ENCODE measurements around the gene SEZ6L.

SEZ6L gene

DNA sequence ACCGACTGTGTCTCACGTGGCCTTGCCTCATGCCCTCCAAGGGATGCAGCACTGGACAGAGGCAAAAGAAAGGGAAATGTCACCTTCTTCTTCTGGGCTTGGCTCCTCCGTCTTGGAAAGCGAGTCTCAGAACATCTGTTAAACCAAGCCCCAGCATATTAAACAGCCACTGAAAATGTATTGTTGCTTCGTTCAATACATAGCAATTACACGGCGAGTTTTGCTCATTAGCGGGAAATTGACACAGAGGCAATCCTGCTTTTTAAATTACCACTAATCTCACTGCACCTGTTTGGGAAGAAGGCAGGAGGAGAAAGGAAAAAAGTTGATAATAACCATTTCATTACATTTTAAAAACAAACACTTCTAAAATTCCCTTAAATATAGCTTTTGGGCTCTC, 72.1 kb downstream of the SEZ6L start:
- no peak for DNase-seq (ENCODE audit: low read depth, low spot score)

DNA sequence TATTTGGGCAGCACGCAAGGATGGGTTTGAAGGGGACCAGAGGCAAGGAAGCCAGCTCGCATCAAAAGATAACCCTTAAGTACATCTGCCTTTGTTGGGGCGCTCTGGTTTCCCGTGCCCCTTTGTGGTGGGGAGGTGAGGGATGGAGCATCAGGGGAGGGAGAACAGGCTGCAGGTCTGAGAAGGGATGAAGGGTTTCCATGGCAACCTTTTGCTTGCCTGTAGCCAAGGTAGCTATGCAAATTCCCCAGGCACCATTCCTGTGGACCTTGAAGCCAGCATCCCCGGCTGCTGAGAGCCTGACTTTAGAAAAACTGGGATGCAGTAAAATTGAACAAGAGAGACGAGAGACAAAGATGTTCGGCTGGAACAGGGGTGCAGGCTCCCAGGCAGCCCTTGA, 75.7 kb downstream of the SEZ6L start:
- DNase-seq (ENCODE audit: low read depth, low spot score), result no peak

DNA sequence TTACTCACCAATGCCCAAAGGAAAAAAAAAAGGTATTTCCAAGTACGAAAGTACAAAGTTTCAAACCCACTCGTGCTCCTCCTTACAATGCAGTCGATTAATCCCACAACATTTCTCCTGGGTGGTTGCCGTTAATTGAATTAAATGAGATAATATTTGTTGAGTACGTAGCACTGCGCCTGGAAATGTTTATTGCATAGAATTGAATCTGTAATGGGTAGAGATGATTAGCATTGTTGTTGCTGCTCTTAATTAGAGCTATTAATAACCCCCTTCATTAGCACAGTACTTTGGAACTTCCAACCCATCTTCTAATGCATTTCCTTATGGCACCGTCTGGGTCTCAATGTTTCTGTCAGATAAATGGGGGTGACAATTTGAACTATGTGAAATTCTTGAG, 77.3 kb downstream of the SEZ6L start:
- no peak for DNase-seq (ENCODE audit: low read depth, low spot score)

DNA sequence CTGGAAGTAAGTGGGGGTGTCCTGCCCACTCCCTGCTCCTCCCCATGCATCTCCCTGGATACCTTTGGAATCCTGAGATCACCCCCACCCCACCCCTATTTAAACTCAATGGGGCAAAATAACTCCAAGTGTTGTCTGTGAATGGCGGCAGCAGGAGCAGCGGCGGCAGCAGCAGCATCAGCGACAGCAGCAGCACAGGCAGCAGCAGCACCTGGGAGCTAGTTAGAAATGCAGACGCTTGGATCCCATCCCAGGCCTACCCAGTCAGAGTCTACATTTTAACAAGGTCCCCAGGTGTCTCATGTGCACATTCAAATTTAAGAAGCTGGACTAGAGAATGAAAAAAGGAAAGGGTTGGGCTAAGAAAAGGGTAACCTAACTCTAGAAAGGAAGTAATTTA, 82.6 kb downstream of the SEZ6L start:
- DNase-seq (ENCODE audit: low read depth, low spot score), result no peak

DNA sequence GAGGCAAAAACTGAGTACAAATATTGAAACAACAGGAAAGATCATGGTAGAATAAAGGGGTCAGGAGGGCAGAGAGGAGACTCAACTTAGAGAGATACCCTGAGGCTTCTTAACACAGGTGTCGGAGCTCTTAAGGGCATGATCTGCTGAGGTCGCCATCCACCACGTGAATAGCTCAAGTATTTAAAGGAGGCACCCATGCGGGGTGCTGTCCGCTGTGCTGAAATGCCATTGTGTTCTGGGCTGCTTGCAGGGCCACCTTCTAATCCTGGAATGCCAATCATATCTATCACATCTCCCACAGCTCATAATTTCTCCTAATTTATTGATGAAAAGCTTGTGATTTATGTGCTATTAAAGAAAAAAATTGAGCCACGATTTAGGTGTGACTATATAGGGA, 90.2 kb downstream of the SEZ6L start:
- no peak for DNase-seq (ENCODE audit: low read depth, low spot score)

DNA sequence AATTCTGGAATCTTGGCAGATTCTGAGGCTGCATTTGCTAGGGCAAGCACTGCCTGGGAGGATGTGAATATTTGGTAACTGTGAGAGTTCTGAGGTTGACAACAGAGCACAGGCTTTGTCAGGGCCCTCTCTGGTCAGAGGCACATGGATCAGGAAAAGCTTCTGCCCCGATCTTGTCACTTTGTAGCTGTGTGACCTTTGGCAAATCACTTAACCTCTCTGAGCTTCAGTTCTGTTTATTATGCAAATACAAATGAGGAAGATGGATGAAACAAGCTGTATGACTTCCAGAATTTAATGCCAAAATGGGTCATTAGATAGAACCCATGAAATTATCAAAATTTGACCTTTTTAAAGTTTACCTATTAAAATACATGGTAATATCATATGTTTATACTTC, 94.9 kb downstream of the SEZ6L start:
- DNase-seq (ENCODE audit: low read depth, low spot score), result no peak

DNA sequence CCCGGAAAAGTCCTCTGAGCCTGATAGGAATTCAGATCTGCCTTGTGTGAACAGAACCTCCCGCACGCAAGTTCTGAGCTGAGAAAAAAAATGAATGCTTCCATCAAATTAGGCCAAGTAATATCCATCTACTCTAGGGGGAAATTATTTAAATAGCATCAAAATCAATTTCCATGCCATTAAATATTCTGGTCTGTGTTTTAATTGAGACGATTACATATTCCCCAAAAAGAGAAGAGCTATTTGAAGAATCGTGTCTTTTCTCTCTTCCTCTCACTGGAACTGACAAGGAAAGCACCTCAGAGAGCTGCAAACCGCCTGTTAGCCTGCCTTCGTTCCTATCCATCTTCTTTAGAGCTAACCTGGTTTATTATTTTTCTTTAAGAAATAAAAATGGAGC, 96.0 kb downstream of the SEZ6L start:
- no peak for DNase-seq (ENCODE audit: low read depth, low spot score)

DNA sequence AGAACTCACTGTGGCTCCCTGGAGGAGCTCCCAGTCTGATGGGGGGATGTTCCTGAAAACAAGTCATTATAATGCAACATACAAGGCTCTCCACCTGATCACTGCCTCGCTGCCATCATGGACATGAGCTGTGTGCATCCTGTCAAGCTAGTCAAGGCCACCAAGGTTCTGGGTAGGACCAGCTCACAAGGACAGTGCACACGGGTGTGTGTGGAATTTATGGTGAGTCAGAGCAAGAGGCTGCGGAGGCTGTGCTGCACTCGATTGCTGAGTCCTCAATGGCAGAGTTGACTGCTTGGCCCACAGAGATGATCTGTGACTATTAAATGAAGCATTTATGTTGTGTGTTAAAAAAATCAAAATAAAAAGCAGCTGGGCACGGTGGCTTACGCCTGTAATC, 96.6 kb downstream of the SEZ6L start:
- no peak for DNase-seq (ENCODE audit: low read depth, low spot score)

DNA sequence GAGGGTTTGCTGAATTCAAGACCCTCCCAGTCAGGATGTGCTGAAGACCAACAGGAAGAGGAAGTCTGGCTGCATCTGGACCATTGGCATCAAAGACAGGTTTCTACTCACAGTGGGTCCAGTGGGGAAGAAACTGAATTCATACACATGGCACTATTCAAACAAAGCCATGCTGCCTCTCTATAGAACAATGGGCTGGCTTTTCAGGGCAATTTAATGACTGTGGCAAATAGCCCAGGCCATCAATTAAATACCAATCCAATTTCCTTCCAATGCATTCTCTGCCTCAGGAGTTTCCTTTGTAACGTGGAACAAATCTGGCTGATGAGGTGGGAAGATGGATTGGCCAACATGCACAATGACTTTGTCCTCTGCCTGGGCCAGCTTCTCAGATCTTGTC, 98.6 kb downstream of the SEZ6L start:
- DNase-seq (ENCODE audit: low read depth, low spot score), result no peak

DNA sequence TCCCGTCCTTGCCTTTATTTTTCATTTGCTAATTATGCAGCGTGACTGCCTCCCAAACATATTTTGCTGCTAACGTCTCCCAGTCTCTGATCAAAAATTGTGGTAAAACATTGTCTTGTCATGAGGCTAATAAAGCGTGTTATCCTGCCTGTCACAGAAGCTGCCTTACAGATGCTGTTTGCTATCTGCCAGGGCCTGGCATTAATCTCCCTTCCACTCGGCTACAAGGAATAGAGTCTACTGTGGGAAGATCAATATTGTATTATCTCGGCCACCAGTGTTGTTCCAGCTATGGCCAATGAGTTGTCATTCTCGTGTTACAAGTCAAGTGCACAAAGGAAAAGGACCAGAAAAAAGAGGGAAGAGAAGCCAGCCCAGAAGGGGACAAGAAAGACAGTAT, 100.3 kb downstream of the SEZ6L start:
- DNase-seq (ENCODE audit: low read depth, low spot score), result no peak

DNA sequence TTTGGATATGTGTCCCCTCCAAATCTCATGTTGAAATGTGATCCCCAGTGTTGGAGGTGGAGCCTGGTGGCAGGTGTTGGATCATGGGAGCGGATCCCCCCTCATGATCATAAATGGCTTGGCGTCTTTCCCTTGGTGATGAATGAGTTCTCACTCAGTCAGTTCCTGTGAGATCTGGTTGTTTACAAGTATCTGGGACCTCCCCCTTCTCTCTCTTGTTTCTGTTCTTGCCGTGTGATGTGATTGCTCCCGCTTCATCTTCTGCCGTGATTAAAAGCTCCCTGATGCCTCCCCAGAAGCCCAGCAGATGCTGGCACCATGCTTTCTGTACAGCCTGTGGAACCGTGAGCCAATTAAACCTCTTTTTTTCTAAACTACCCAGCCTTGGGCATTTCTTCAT, 102.2 kb downstream of the SEZ6L start:
- DNase-seq (ENCODE audit: low read depth, low spot score), result no peak

DNA sequence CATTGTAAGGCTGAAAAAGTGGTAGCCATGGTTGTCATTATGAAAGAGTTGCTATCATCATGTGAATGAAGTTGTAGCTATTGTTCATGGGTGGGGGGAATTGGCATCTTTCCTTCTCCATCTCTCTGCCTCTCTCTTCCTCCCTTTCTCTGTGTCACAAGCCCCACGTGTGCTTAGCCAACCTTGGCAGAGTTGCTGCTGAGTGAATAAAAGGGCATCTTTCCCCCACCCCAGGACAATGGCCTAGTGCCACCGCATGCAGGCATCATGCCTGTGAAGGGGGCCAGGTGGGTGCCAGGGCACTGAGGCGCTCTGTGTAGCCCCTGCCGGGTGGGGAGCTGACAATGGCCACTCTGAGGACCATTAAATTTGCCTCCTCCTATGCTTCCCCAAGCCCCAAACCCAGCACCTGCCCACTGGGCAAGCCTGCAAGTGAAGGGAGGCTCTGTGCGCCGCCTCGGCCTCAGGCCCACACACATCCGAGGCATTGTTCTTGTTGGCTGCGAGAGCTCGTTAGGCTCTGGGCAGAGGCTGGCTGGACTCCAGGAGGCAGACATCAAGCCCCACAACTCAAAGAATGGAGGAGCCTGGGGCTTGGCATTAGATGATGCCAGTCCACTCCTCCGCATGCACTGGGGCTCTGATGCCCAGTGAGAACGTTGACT, 103.9 kb downstream of the SEZ6L start:
- DNase-seq (ENCODE audit: low read depth, low spot score), result no peak

DNA sequence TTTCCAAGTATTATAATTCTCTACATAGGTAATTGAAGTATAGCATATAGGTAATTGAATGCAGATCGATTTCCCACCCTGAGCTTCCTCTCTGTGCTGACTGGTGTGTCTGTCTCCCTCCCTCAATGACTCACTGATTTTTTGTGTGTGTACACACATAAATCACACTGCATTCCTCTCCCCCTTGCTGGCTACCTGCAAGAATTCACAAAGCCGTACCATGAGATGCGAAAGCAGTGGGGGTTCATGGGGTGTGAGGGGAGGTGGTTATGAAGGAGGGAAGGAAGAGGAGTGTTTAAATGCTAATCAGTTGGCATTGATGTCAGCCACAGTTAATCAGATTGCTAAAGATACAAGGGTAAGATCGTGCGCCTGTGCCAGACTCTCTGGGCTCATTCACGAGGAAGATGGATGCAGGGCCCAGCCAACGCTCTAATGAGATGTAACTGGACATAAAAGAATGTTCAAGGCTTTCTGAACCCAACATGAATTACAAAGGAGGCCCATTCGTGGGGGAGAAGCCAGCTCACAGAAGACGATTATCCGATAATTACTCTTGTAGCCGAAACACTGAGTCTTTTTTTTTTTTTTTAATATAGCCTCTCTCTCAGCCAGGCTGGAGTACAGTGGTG, 107.4 kb downstream of the SEZ6L start:
- DNase-seq (ENCODE audit: low read depth, low spot score), result no peak

DNA sequence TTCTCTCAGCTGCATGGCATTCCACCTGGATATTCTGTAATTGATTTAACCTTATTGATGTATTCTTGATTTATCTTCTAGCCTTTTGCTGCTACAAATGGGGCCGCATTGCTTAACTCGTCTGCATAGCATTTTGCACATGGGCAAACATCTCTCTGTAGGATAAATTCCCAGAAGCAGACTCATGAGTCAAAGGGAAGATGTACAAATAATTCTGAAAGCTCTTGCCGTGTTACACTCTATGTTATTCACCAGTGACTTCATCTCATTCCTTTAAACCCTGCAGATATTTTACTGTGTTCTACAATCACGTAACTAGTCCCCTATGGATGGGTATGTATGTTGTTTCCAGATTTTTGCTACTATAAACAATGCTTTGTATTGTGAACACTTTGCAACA, 112.7 kb downstream of the SEZ6L start:
- no peak for DNase-seq (ENCODE audit: low read depth, low spot score)

DNA sequence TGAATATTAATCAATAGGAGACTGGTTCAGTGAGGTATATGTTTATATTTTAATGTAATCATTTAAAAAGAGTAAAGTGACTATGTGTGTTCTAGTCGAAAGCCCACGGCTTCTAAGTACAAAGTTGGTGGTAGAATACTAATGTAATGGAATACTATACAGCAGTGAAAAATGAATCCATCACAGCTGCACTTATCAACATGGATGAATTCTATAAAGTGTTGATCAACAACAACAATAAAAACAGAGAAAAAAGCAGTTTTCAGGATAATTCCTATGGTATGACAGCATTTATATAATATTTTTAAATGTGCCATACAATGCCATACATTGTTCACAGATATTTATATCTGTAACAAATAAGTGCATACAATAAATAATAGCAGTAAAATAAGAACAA, 114.1 kb downstream of the SEZ6L start:
- DNase-seq (ENCODE audit: low read depth, low spot score), result no peak

DNA sequence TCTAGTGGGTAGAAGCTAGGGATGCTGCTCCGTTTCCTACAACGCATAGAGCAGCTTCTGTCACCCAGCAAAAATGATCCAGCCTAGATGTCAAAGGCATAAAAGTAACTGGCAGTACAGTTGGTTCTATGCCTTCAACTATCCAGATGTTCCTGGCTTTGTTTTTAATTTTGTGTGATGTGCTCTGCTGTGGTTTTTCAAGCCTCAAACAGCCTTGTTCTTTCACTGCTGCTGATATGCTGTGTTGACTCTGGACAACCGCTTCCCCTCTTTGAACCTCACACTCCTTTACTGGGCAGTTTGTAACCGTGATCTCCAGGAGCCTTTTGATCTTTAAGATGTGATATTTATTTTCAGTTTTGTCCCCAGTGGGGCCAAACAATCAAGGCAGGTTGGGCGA, 116.4 kb downstream of the SEZ6L start:
- DNase-seq (ENCODE audit: low read depth, low spot score), result no peak

DNA sequence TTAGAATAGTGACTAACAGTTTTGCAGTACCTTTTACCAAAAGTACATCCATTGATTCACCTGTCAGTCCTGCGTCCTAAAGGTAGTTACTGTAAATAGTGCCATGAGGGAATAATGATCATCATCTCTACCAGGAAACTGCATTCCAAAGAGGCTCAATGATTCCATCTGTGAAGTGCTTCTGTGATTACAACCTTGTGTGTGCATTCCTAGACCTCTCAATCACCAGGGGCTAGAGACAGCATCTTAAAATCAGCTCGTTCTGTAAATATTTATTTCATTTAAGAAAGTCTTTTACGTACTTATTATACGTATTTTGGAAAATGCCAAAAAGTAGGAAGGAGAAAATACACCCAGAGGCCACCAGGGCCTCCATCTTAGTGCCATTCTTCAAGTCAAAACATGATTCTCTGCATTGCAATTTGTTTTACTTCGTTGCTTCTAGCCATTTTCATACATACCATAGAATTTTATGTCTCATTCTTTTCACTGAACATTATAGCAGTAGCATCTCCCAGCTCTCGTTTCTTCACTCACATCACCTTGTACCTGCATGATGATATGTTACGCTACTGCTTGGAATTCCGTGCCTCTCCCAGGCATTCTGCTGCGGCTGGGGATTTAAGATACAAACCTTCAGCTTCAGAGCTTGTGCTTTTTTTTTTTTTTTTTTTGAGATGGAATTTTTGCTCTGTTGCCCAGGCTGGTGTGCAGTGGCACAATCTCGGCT, 117.0 kb downstream of the SEZ6L start:
- no peak for DNase-seq (ENCODE audit: low read depth, low spot score)

DNA sequence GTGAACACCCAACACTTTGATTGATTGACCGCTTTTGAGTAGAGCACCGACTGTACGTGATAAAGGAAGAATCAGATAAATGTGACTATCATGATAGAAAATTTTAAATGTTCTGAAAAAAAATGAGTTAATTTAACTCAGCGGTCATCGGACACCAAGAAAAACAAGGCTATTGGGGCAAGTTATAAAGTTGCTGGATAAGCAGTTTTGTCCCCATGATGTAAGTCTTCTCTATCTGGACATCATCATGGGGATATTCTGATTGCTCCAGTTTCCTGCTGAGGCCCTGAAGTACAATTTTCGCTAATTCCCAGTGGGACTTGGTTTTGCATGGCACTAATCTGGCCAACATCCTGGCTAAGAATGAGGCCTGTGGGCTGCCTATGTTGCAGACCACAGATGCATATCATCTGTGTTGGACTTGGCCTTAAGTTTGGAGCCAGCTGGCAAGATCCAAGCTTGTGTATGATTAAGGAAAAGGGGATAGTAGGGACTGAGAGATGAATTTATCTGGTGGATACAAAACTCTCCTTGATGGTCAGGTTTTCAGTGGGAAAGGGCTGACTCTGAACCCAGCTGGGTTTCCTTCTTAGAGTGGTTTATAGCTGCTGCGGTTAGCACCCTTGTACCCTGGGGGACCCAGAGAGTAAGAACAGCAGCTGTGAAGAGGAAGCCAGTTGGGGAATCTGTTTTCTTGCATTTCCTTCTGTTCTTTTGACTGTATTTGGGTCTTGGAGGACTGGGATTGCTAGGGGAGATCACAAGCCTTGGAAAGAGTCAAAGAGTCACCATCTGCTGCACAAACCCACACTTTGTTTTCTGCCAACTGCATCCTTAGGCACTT, 118.3 kb downstream of the SEZ6L start:
- no peak for DNase-seq (ENCODE audit: low read depth, low spot score)

DNA sequence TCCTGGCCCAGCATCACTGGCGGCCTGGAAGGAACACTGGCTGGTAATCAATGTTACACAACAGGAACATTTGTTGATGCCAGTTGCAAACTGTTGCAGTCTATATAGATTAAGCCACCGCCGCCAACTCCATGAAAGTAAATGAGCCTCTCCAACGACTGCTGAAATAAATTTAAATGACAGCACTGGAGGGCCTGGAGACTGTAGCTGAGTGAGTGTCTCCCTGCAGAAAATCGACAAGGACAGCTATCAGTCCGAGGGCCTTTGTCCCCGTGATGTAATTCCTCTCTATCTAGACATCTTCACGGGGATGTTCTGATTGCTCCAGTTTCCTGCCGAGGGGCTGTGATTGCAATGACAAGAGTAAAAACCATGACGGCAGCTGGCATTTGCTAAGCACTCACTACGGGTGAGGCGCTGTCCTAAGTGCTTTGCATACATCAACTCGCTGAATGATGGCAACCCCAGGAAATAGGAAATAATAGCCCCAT, 120.4 kb downstream of the SEZ6L start:
- no peak for DNase-seq (ENCODE audit: low read depth, low spot score)

DNA sequence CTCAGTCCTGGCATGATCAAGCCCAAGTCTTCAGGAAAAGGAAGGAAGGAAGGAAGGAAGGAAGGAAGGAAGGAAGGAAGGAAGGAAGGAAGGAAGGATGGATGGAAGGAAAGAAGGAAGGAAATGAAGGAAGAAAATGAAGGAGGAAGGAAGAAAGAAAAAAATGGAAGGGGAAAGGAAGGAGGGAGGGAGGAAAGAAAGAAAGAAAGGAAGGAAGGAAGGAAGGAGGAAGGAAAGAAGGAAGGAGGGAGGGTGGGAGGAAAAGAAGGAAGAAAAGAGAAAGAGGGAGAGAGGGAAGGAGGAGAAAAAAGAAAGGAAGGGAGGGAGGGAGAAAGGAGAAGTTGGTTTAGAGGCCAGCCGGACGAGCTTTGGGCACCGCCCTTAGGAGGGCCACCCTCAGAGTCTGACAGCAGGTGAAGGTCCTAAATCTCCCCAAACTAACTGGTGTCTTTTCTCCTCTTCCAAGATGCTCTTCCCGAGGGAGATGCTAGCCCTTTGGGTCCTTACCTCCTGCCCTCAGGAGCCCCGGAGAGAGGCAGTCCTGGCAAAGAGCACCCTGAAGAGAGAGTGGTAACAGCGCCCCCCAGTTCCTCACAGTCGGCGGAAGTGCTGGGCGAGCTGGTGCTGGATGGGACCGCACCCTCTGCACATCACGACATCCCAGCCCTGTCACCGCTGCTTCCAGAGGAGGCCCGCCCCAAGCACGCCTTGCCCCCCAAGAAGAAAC, 122.8 kb downstream of the SEZ6L start:
- no peak for DNase-seq (ENCODE audit: low read depth, low spot score)

DNA sequence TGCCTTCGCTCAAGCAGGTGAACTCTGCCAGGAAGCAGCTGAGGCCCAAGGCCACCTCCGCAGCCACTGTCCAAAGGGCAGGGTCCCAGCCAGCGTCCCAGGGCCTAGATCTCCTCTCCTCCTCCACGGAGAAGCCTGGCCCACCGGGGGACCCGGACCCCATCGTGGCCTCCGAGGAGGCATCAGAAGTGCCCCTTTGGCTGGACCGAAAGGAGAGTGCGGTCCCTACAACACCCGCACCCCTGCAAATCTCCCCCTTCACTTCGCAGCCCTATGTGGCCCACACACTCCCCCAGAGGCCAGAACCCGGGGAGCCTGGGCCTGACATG, 123.4 kb downstream of the SEZ6L start:
- no peak for DNase-seq (ENCODE audit: low read depth, low spot score)

All from smooth muscle cell of the brain vasculature (primary cell).